H9 (cell line): ENCODE results near the gene NCOR1. TPM values are rescaled to one million over a fixed set of nuclear protein-coding genes. Genes with fewer than 3 reads are reported as not detected.

Experiments used
- DNase-seq: peaks from one replicate; pipeline ENCODE4 v3.0.0-alpha.2; 2017
- H2AFZ ChIP-seq: one replicate; pipeline ENCODE4 v1.6.1; 2013; ENCODE audit warnings: mild to moderate bottlenecking, low read length, control low read depth, moderate library complexity
- H2AK5ac ChIP-seq: 2 replicates; pipeline ENCODE4 v1.6.1; 2013; ENCODE audit warnings: low read length, control low read depth, mixed read lengths; ENCODE audit not compliant: insufficient read length
- H2BK120ac ChIP-seq: one replicate; pipeline ENCODE4 v1.6.1; 2013; ENCODE audit warnings: low read depth, mild to moderate bottlenecking, low read length, control low read depth, inconsistent platforms; ENCODE audit not compliant: poor library complexity, severe bottlenecking
- H2BK12ac ChIP-seq: 2 replicates; pipeline ENCODE4 v1.6.1; 2013; ENCODE audit warnings: low read length, control low read depth, mixed read lengths, low read depth; ENCODE audit not compliant: insufficient read length
- H2BK15ac ChIP-seq: 2 replicates; pipeline ENCODE4 v1.6.1; 2013; ENCODE audit warnings: low read depth, low read length, control low read depth
- H2BK20ac ChIP-seq: one replicate; pipeline ENCODE4 v1.6.1; 2013; ENCODE audit warnings: low read depth, mild to moderate bottlenecking, low read length, control low read depth, inconsistent platforms; ENCODE audit not compliant: poor library complexity, severe bottlenecking
- H2BK5ac ChIP-seq: 2 replicates; pipeline ENCODE4 v1.6.1; 2013; ENCODE audit warnings: low read length, control low read depth, mixed read lengths; ENCODE audit not compliant: insufficient read length
- H3K14ac ChIP-seq: 2 replicates; pipeline ENCODE4 v1.6.1; 2013; ENCODE audit warnings: low read length, control low read depth; ENCODE audit not compliant: insufficient read depth
- H3K18ac ChIP-seq: 2 replicates; pipeline ENCODE4 v1.6.1; 2013; ENCODE audit warnings: low read depth, mild to moderate bottlenecking, mixed read lengths, low read length, control low read depth; ENCODE audit not compliant: insufficient read length
- H3K23ac ChIP-seq: 2 replicates; pipeline ENCODE4 v1.6.1; 2013; ENCODE audit warnings: low read length, control low read depth, mixed read lengths, low read depth; ENCODE audit not compliant: insufficient read length
- H3K23me2 ChIP-seq: 2 replicates; pipeline ENCODE4 v1.6.1; 2013; ENCODE audit warnings: low read depth, mild to moderate bottlenecking, mixed read lengths, low read length, control low read depth; ENCODE audit not compliant: insufficient read length, poor library complexity, severe bottlenecking
- H3K27ac ChIP-seq: 2 replicates; pipeline ENCODE4 v1.5.1; 2013; ENCODE audit warnings: low read length, control low read depth, mixed read lengths, low read depth; ENCODE audit not compliant: insufficient read length
- H3K27me3 ChIP-seq: 2 replicates; pipeline ENCODE4 v1.6.1; 2013; ENCODE audit warnings: low read length, control low read depth, inconsistent platforms; ENCODE audit not compliant: insufficient read depth
- H3K4ac ChIP-seq: 2 replicates; pipeline ENCODE4 v1.6.1; 2013; ENCODE audit warnings: low read depth, mild to moderate bottlenecking, control low read depth, inconsistent platforms, low read length, moderate library complexity
- H3K4me1 ChIP-seq: 2 replicates; pipeline ENCODE4 v1.6.1; 2013; ENCODE audit warnings: low read length, control low read depth, inconsistent platforms; ENCODE audit not compliant: insufficient read depth
- H3K4me2 ChIP-seq: 2 replicates; pipeline ENCODE4 v1.6.1; 2013; ENCODE audit warnings: low read length, control low read depth, mixed read lengths; ENCODE audit not compliant: insufficient read length, insufficient read depth
- H3K56ac ChIP-seq: 2 replicates; pipeline ENCODE4 v1.6.1; 2013; ENCODE audit warnings: low read depth, mild to moderate bottlenecking, mixed read lengths, low read length, control low read depth; ENCODE audit not compliant: insufficient read length
- H3K79me1 ChIP-seq: 2 replicates; pipeline ENCODE4 v1.6.1; 2013; ENCODE audit warnings: low read depth, mild to moderate bottlenecking, moderate library complexity, low read length, control low read depth, inconsistent platforms; ENCODE audit not compliant: insufficient read depth, poor library complexity, severe bottlenecking
- H3K79me2 ChIP-seq: 2 replicates; pipeline ENCODE4 v1.6.1; 2013; ENCODE audit warnings: low read length, control low read depth, inconsistent platforms; ENCODE audit not compliant: insufficient read depth
- H3K9ac ChIP-seq: 2 replicates; pipeline ENCODE4 v1.6.1; 2013; ENCODE audit warnings: low read length, control low read depth, mixed read lengths; ENCODE audit not compliant: insufficient read length; ENCODE audit errors: extremely low read depth
- H3K9me3 ChIP-seq: one replicate; pipeline ENCODE4 v1.6.1; 2013; ENCODE audit warnings: low read depth, low read length, inconsistent platforms; ENCODE audit not compliant: control insufficient read depth
- H3T11ph ChIP-seq: one replicate; pipeline ENCODE4 v1.6.1; 2013; ENCODE audit warnings: mild to moderate bottlenecking, low read length, control low read depth, inconsistent platforms
- H4K20me1 ChIP-seq: one replicate; pipeline ENCODE4 v1.6.1; 2013; ENCODE audit not compliant: control insufficient read depth, insufficient read length, insufficient read depth
- H4K5ac ChIP-seq: 2 replicates; pipeline ENCODE4 v1.6.1; 2013; ENCODE audit warnings: low read depth, mild to moderate bottlenecking, mixed read lengths, low read length, control low read depth; ENCODE audit not compliant: insufficient read length
- H4K8ac ChIP-seq: replicated peaks from 2 replicates; pipeline ENCODE4 v1.6.1; 2013; ENCODE audit warnings: low read length, control low read depth, mixed read lengths, low read depth; ENCODE audit not compliant: insufficient read length
- H4K91ac ChIP-seq: 2 replicates; pipeline ENCODE4 v1.6.1; 2013; ENCODE audit warnings: low read depth, mild to moderate bottlenecking, moderate library complexity, mixed read lengths, low read length, control low read depth; ENCODE audit not compliant: insufficient read length
- H3K27ac Mint-ChIP-seq, 3 experiments: 2 replicates in 2 of 3; 3 replicates in 1 of 3; pipeline ENCODE4 v1.8.0; 2020 to 2021; ENCODE audit warnings: mixed read lengths in 3 of 3, mild to moderate bottlenecking in 1 of 3, moderate library complexity in 1 of 3
- H3K27me3 Mint-ChIP-seq: 2 replicates; pipeline ENCODE4 v1.8.0; 2021; ENCODE audit warnings: low read depth, mild to moderate bottlenecking, moderate library complexity, mixed read lengths
- H3K36me3 Mint-ChIP-seq, 3 experiments: 2 replicates in 2 of 3; 3 replicates in 1 of 3; pipeline ENCODE4 v1.8.0; 2020 to 2021; ENCODE audit warnings: low read depth in 3 of 3, mixed read lengths in 3 of 3; ENCODE audit not compliant: insufficient read depth in 1 of 3
- H3K4me1 Mint-ChIP-seq, 2 experiments: 2 replicates each; pipeline ENCODE4 v1.8.0; 2020; ENCODE audit warnings: mixed read lengths in 2 of 2
- H3K4me3 Mint-ChIP-seq, 2 experiments: 2 replicates in 1 of 2; 3 replicates in 1 of 2; pipeline ENCODE4 v1.8.0; 2020 to 2021; ENCODE audit warnings: mild to moderate bottlenecking in 2 of 2, mixed read lengths in 2 of 2, moderate library complexity in 1 of 2
- H3K9me3 Mint-ChIP-seq, 2 experiments: 2 replicates in 1 of 2; 3 replicates in 1 of 2; pipeline ENCODE4 v1.8.0; 2020; ENCODE audit warnings: mild to moderate bottlenecking in 2 of 2, mixed read lengths in 2 of 2, moderate library complexity in 1 of 2
- CTCF ChIP-seq: fragments of 200-600 bp; sonication (generic); conservative IDR thresholded peaks from 3 replicates; pipeline ENCODE4 v1.8.0; 2021; ENCODE audit warnings: antibody characterized with exemption, mild to moderate bottlenecking
- WGBS: extraction: QIAGEN DNeasy Blood & Tissue Kit; methylation state at CpG from one replicate; pipeline ENCODE4 v1.1.7; 2013; ENCODE audit warnings: missing lambda C conversion rate, low lambda C conversion rate, mixed read lengths; ENCODE audit not compliant: insufficient read length; ENCODE audit errors: extremely low coverage; 5-methylcytosine and 5-hydroxymethylcytosine counted together
- total RNA-seq: library from RNA; stranded (reverse); gene quantifications from 2 replicates; pipeline ENCODE4 v1.2.1, GENCODE V29; 2021

NCOR1 gene
- total RNA-seq, 1 experiment from 2014 or later, result 119 TPM

DNA sequence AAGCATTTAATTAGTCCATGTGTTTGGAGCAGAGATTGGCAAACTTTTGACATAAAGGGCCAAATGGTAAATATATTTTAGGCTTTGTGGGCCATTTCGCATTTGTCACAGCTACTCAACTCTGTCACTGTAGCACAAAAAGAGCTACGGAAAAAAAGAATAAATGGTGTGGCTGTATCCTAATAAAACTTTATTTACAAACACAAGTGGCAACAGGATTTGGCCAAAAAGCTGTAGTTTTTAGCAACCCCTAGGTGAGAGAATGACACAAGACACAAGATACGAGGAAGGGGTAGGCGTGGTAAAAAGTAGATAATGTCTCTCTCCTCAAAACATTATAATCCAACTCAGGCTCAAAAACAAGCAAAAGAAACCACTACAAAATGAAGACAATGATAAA is 149.2 kb downstream of the NCOR1 start:
- no CpG with 5 or more reads among the region's 4 CpGs for WGBS
- no peak overlapping the region for H4K91ac ChIP-seq
- no peaks in the 10 kb centered on the region for H3K23me2 ChIP-seq
- no peak overlapping the region for H3K14ac ChIP-seq
- Mint-ChIP-seq H3K4me3 (no peak overlapping the region), H3K4me1 (no peaks in the 10 kb centered on the region), H3K36me3 (peaks cover 37 to 88% (median 84%) of the 10 kb centered on the region in 3 experiments; a peak in 6 of 7 replicates), H3K27me3 (no peaks in the 10 kb centered on the region), H3K27ac (no peak overlapping the region), H3K9me3 (no peaks in the 10 kb centered on the region)
- H4K5ac ChIP-seq, result no peak overlapping the region
- H3K27me3 ChIP-seq, result no peaks in the 10 kb centered on the region
- no peak overlapping the region for H4K8ac ChIP-seq
- no peaks in the 10 kb centered on the region for H3K9me3 ChIP-seq
- DNase-seq, result no peak
- no peak overlapping the region for H3K27ac ChIP-seq
- H4K20me1 ChIP-seq, result no peaks in the 10 kb centered on the region
- no peak overlapping the region for H2BK120ac ChIP-seq
- H2AK5ac ChIP-seq, result no peak overlapping the region
- no peaks in the 10 kb centered on the region for H3K79me2 ChIP-seq
- no peak overlapping the region for H2BK12ac ChIP-seq
- no peak overlapping the region for H3K23ac ChIP-seq
- H3T11ph ChIP-seq, result no peak overlapping the region
- no peak overlapping the region for H3K4me2 ChIP-seq
- no peaks in the 10 kb centered on the region for H3K4me1 ChIP-seq
- H2BK20ac ChIP-seq, result no peak overlapping the region
- H3K56ac ChIP-seq, result no peak overlapping the region
- no peaks in the 10 kb centered on the region for H3K79me1 ChIP-seq
- no peak overlapping the region for H3K9ac ChIP-seq
- TF ChIP-seq CTCF, result no peak
- H3K18ac ChIP-seq, result no peak overlapping the region
- no peak overlapping the region for H2BK5ac ChIP-seq
- no peak overlapping the region for H3K4ac ChIP-seq
- H2BK15ac ChIP-seq, result no peak overlapping the region
- no peak overlapping the region for H2AFZ ChIP-seq
